Small intestine (tissue), 16 donors: ENCODE data around the gene CCNE1. TPM values are rescaled to one million over a fixed set of nuclear protein-coding genes. Genes with fewer than 3 reads are reported as not detected.

ENCODE experiments used
- DNase-seq, 2 donors: peaks; one replicate each; pipeline versions ENCODE4 v3.0.0 to v3.0.0-alpha.2; 2013
- FAIRE-seq: peaks from 2 replicates; lab custom pipeline; 2012; peaks lifted over from hg19 to GRCh38; lab: Jason Lieb, UNC
- H3K27ac ChIP-seq, 3 donors: one replicate each; pipeline ENCODE4 v1.5.1; 2013; ENCODE audit warnings: low read length in 2 of 3, mild to moderate bottlenecking in 2 of 3, control low read depth in 1 of 3, inconsistent platforms in 1 of 3, low read depth in 1 of 3, moderate library complexity in 1 of 3
- H3K27me3 ChIP-seq, 3 donors: one replicate each; pipeline ENCODE4 v1.6.1; 2013; ENCODE audit warnings: low read length in 3 of 3, inconsistent platforms in 1 of 3; ENCODE audit not compliant: control insufficient read depth in 3 of 3, insufficient read depth in 3 of 3
- H3K36me3 ChIP-seq, 3 donors: one replicate each; pipeline ENCODE4 v1.6.1; 2013; ENCODE audit warnings: low read length in 3 of 3, inconsistent platforms in 1 of 3, low read depth in 1 of 3, mild to moderate bottlenecking in 1 of 3, moderate library complexity in 1 of 3; ENCODE audit not compliant: control insufficient read depth in 3 of 3, insufficient read depth in 2 of 3
- H3K4me1 ChIP-seq, 3 donors: one replicate each; pipeline ENCODE4 v1.6.1; 2013; ENCODE audit warnings: low read length in 2 of 3, inconsistent platforms in 1 of 3, low read depth in 1 of 3, mild to moderate bottlenecking in 1 of 3, moderate library complexity in 1 of 3; ENCODE audit not compliant: control insufficient read depth in 3 of 3, insufficient read depth in 2 of 3
- H3K4me3 ChIP-seq, 3 donors: one replicate each; pipeline ENCODE4 v1.5.1; 2013; ENCODE audit warnings: low read length in 3 of 3, control low read depth in 1 of 3, inconsistent platforms in 1 of 3, low read depth in 1 of 3, mild to moderate bottlenecking in 1 of 3, moderate library complexity in 1 of 3
- H3K9me3 ChIP-seq, 2 donors: one replicate each; pipeline ENCODE4 v1.6.1; 2013; ENCODE audit warnings: low read depth in 1 of 2, low read length in 1 of 2; ENCODE audit not compliant: control insufficient read depth in 2 of 2, insufficient read depth in 1 of 2
- WGBS, 3 donors: extraction: QIAGEN DNeasy Blood & Tissue Kit; methylation state at CpG; one replicate each; pipeline ENCODE4 v1.1.7; 2013; 5-methylcytosine and 5-hydroxymethylcytosine counted together
- long read RNA-seq, 10 donors: transcript quantifications; one replicate each; lab custom pipeline, GENCODE V29; 2026
- polyA plus RNA-seq, 4 donors: library from polyadenylated mRNA; stranded (reverse) in 3 of 4; unstranded in 1 of 4; fragments of 200-250 nt in 3 of 4; fragments of 120-200 nt in 1 of 4; gene quantifications; one replicate each; pipeline versions ENCODE4 v1.2.1 to v1.2.3, GENCODE V29; 2013
- donor health status: healthy with polysubstance abuse.
- donor health status: control.
- donor health status: control.
- donor health status: Bipolar disorder and iron deficiency.
- donor health status: healthy.

CCNE1 gene
- 1 to 10 TPM; 2.5 to 5.9 (median 4.6) TPM for polyA plus RNA-seq
- long read RNA-seq, donor 1, partial matches to known transcripts: 0 of 2 reads
- long read RNA-seq, donor 1, other reads (novel, unspliced or antisense): 0 of 2 reads
- long read RNA-seq, donor 2: 0 reads
- long read RNA-seq, donor 3, partial matches to known transcripts: 0 of 1 reads
- long read RNA-seq, donor 3, other reads (novel, unspliced or antisense): 0 of 1 reads
- long read RNA-seq, donor 4: 0 reads
- long read RNA-seq, donor 5: 0 reads
- long read RNA-seq, donor 6, partial matches to known transcripts: 0 of 2 reads
- long read RNA-seq, donor 6, other reads (novel, unspliced or antisense): 0 of 2 reads
- long read RNA-seq, donor 7: 0 reads
- long read RNA-seq, donor 8: 0 reads
- long read RNA-seq, donor 9: 0 reads
- long read RNA-seq, donor 10: 0 reads

- H3K9me3 ChIP-seq: peaks cover 0 to under 1% of the 10 kb centered on the region in 2 donors
- WGBS, 3 donors: 1 to 5% (median 2%) methylated on average over 40 to 125 of the region's 125 CpGs
- peaks cover 0 to 5% (median 2%) of the 10 kb centered on the region in 3 donors for H3K4me1 ChIP-seq
- peak; percentile 89 to 93 for DNase-seq
- peak within 1 kb of the TSS; percentile 11 to 79 (median 43) for H3K27ac ChIP-seq
- H3K27me3 ChIP-seq: no peaks in the 10 kb centered on the region
- no peaks in the 10 kb centered on the region for H3K36me3 ChIP-seq
- no peak for FAIRE-seq
- H3K4me3 ChIP-seq: peak within 1 kb of the TSS; percentile 40 to 89 (median 86)
These were observed at the start of gene CCNE1 for GRCh38 chr19:29811125-29812079. CCNE1 (plus strand) TSS chr19:29811991; CDS start chr19:29812556, 565 bp downstream.

- no peak for FAIRE-seq
- 84 to 91% (median 86%) methylated on average over 4 of the region's 4 CpGs for WGBS, 3 donors
- H3K4me1 ChIP-seq: no peaks in the 10 kb centered on the region
These were observed 48.6 kb upstream of the CCNE1 start for GRCh38 chr19:29763196-29763595.

GRCh38 chr19:29764361-29764760, 47.4 kb upstream of the CCNE1 start:
- Histone ChIP-seq H3K27ac (no peak overlapping the region), H3K27me3 (no peaks in the 10 kb centered on the region), H3K4me3 (no peak overlapping the region), H3K36me3 (no peaks in the 10 kb centered on the region), H3K9me3 (no peaks in the 10 kb centered on the region), H3K4me1 (no peaks in the 10 kb centered on the region)
- 89 to 93% (median 90%) methylated on average over 8 of the region's 8 CpGs for WGBS, 3 donors
- DNase-seq (no peak), FAIRE-seq (no peak)

More at GRCh38 chr19:29763196-29763595, 48.6 kb upstream of the CCNE1 start:
- Histone ChIP-seq H3K27me3 (no peaks in the 10 kb centered on the region), H3K4me3 (no peak overlapping the region), H3K36me3 (no peaks in the 10 kb centered on the region), H3K27ac (no peak overlapping the region), H3K9me3 (no peaks in the 10 kb centered on the region)
- DNase-seq: no peak

GRCh38 chr19:29766100-29766499, 45.7 kb upstream of the CCNE1 start:
- H3K4me3 ChIP-seq: no peak overlapping the region
- FAIRE-seq (no peak), DNase-seq (no peak)
- 25 to 56% (median 36%) methylated on average over 3 of the region's 3 CpGs for whole genome bisulfite sequencing, 3 donors
- H3K27me3 ChIP-seq: no peaks in the 10 kb centered on the region
- no peaks in the 10 kb centered on the region for H3K36me3 ChIP-seq
- no peaks in the 10 kb centered on the region for H3K4me1 ChIP-seq
- H3K27ac ChIP-seq: no peak overlapping the region
- no peaks in the 10 kb centered on the region for H3K9me3 ChIP-seq

GRCh38 chr19:29767039-29767735, 44.6 kb upstream of the CCNE1 start:
- Histone ChIP-seq H3K4me1 (no peaks in the 10 kb centered on the region), H3K36me3 (no peaks in the 10 kb centered on the region), H3K4me3 (no peak overlapping the region), H3K9me3 (no peaks in the 10 kb centered on the region), H3K27me3 (no peaks in the 10 kb centered on the region), H3K27ac (no peak overlapping the region)
- DNase-seq (no peak), FAIRE-seq (no peak)
- WGBS, 3 donors: 70 to 72% (median 71%) methylated on average over 8 of the region's 8 CpGs

GRCh38 chr19:29768166-29768565, 43.6 kb upstream of the CCNE1 start:
- 84 to 88% (median 85%) methylated on average over 10 of the region's 10 CpGs for WGBS, 3 donors
- H3K9me3 ChIP-seq: no peaks in the 10 kb centered on the region
- no peak for DNase-seq
- H3K36me3 ChIP-seq: no peaks in the 10 kb centered on the region
- no peak overlapping the region for H3K27ac ChIP-seq
- H3K4me3 ChIP-seq: no peak overlapping the region
- FAIRE-seq: no peak
- H3K4me1 ChIP-seq: no peaks in the 10 kb centered on the region
- no peaks in the 10 kb centered on the region for H3K27me3 ChIP-seq

GRCh38 chr19:29769997-29770396, 41.8 kb upstream of the CCNE1 start:
- WGBS, 3 donors: 74 to 90% (median 76%) methylated on average over 8 of the region's 8 CpGs
- no peak for DNase-seq
- no peaks in the 10 kb centered on the region for H3K9me3 ChIP-seq
- H3K4me1 ChIP-seq: no peaks in the 10 kb centered on the region
- FAIRE-seq: no peak
- H3K4me3 ChIP-seq: no peak overlapping the region
- H3K27me3 ChIP-seq: no peaks in the 10 kb centered on the region
- no peaks in the 10 kb centered on the region for H3K36me3 ChIP-seq
- no peak overlapping the region for H3K27ac ChIP-seq

- H3K36me3 ChIP-seq: no peaks in the 10 kb centered on the region
- H3K4me3 ChIP-seq: no peak overlapping the region
- H3K27me3 ChIP-seq: no peaks in the 10 kb centered on the region
- FAIRE-seq (no peak), DNase-seq (no peak)
- H3K9me3 ChIP-seq: no peaks in the 10 kb centered on the region
- H3K4me1 ChIP-seq: no peaks in the 10 kb centered on the region
- 70 to 79% (median 75%) methylated on average over 7 of the region's 7 CpGs for WGBS, 3 donors
- H3K27ac ChIP-seq: no peak overlapping the region
These were observed 41.1 kb upstream of the CCNE1 start for GRCh38 chr19:29770648-29771047.
